T-helper 2 cell treated with Interferon-gamma antibody and Interleukin-4, amounts not matched to agents 5 μg/mL and 100 μg/mL, for 36 hours (primary cell): ENCODE data around the gene NTRK2.
"Not testable (repeated sequence)": the region's sequence is repeated elsewhere in the genome, so short reads cannot be mapped to it uniquely, and the experiment has no call there.

Experiments
- DNase-seq: peaks from one replicate; pipeline ENCODE4 v3.0.0; 2021; ENCODE audit warnings: low spot score
- H3K27ac Mint-ChIP-seq: one replicate; pipeline ENCODE4 v1.8.0; 2021; ENCODE audit warnings: mild to moderate bottlenecking, mixed read lengths
- H3K27me3 Mint-ChIP-seq: one replicate; pipeline ENCODE4 v1.8.0; 2021; ENCODE audit warnings: low read depth, mixed read lengths
- H3K36me3 Mint-ChIP-seq: one replicate; pipeline ENCODE4 v1.8.0; 2021; ENCODE audit warnings: low read depth, mixed read lengths
- H3K4me1 Mint-ChIP-seq: one replicate; pipeline ENCODE4 v1.8.0; 2021; ENCODE audit warnings: low read depth, mixed read lengths
- H3K4me3 Mint-ChIP-seq: one replicate; pipeline ENCODE4 v1.8.0; 2022; ENCODE audit warnings: mild to moderate bottlenecking, moderate library complexity, mixed read lengths
- H3K9me3 Mint-ChIP-seq: one replicate; pipeline ENCODE4 v1.8.0; 2021; ENCODE audit warnings: mixed read lengths

Gene NTRK2

GRCh38 chr9:85054017-85054416 is 384.5 kb downstream of the NTRK2 start:
- Mint-ChIP-seq H3K27me3 (no peaks in the 10 kb centered on the region), H3K9me3 (no peaks in the 10 kb centered on the region), H3K36me3 (no peaks in the 10 kb centered on the region), H3K4me3 (no peak overlapping the region), H3K4me1 (no peaks in the 10 kb centered on the region), H3K27ac (no peak overlapping the region)
- DNase-seq = no peak

GRCh38 chr9:85055506-85056202 is 386.1 kb downstream of the NTRK2 start:
- no peaks in the 10 kb centered on the region for H3K4me1 Mint-ChIP-seq
- H3K36me3 Mint-ChIP-seq = no peaks in the 10 kb centered on the region
- no peak for DNase-seq
- no peaks in the 10 kb centered on the region for H3K27me3 Mint-ChIP-seq
- H3K4me3 Mint-ChIP-seq = no peak overlapping the region
- no peak overlapping the region for H3K27ac Mint-ChIP-seq
- H3K9me3 Mint-ChIP-seq = no peaks in the 10 kb centered on the region

- H3K4me3 Mint-ChIP-seq = no peak overlapping the region
- no peaks in the 10 kb centered on the region for H3K27me3 Mint-ChIP-seq
- H3K9me3 Mint-ChIP-seq = no peaks in the 10 kb centered on the region
- DNase-seq = no peak
- no peak overlapping the region for H3K27ac Mint-ChIP-seq
- H3K4me1 Mint-ChIP-seq = no peaks in the 10 kb centered on the region
- no peaks in the 10 kb centered on the region for H3K36me3 Mint-ChIP-seq
Observed at GRCh38 chr9:85056203-85056572, 386.7 kb downstream of the NTRK2 start.

GRCh38 chr9:85061969-85062368 is 392.4 kb downstream of the NTRK2 start:
- H3K4me1 Mint-ChIP-seq = no peaks in the 10 kb centered on the region
- H3K4me3 Mint-ChIP-seq = no peak overlapping the region
- H3K27me3 Mint-ChIP-seq = no peaks in the 10 kb centered on the region
- no peak overlapping the region for H3K27ac Mint-ChIP-seq
- H3K36me3 Mint-ChIP-seq = no peaks in the 10 kb centered on the region
- no peaks in the 10 kb centered on the region for H3K9me3 Mint-ChIP-seq
- DNase-seq = no peak

- DNase-seq = no peak
- Mint-ChIP-seq H3K9me3 (no peaks in the 10 kb centered on the region), H3K4me1 (no peaks in the 10 kb centered on the region), H3K27ac (no peak overlapping the region), H3K4me3 (no peak overlapping the region), H3K36me3 (no peaks in the 10 kb centered on the region), H3K27me3 (no peaks in the 10 kb centered on the region)
Observed at GRCh38 chr9:85062385-85063022, 393.0 kb downstream of the NTRK2 start.

GRCh38 chr9:85064811-85065371 is 395.4 kb downstream of the NTRK2 start:
- Mint-ChIP-seq H3K4me1 (no peaks in the 10 kb centered on the region), H3K27me3 (no peaks in the 10 kb centered on the region), H3K9me3 (no peaks in the 10 kb centered on the region), H3K4me3 (no peak overlapping the region), H3K36me3 (no peaks in the 10 kb centered on the region), H3K27ac (no peak overlapping the region)
- no peak for DNase-seq

GRCh38 chr9:85067792-85068191 is 398.3 kb downstream of the NTRK2 start:
- H3K4me3 Mint-ChIP-seq = no peak overlapping the region
- no peaks in the 10 kb centered on the region for H3K4me1 Mint-ChIP-seq
- DNase-seq = no peak
- no peaks in the 10 kb centered on the region for H3K9me3 Mint-ChIP-seq
- H3K36me3 Mint-ChIP-seq = no peaks in the 10 kb centered on the region
- no peak overlapping the region for H3K27ac Mint-ChIP-seq
- no peaks in the 10 kb centered on the region for H3K27me3 Mint-ChIP-seq

GRCh38 chr9:85069421-85069820 is 399.9 kb downstream of the NTRK2 start:
- H3K27me3 Mint-ChIP-seq, DNase-seq, H3K4me3 Mint-ChIP-seq, H3K9me3 Mint-ChIP-seq, H3K36me3 Mint-ChIP-seq, H3K4me1 Mint-ChIP-seq, H3K27ac Mint-ChIP-seq: not testable (repeated sequence)
